A549 (cell line): Measurements from ENCODE around the gene INPP5A. TPM values are rescaled to one million over a fixed set of nuclear protein-coding genes. Genes with fewer than 3 reads are reported as not detected.
"Not testable (repeated sequence)": the region's sequence is repeated elsewhere in the genome, so short reads cannot be mapped to it uniquely, and the experiment has no call there.

ENCODE experiments used
- ATAC-seq, 2 experiments: fragments of 200-7000 bp in 1 of 2; fragments of >200 bp in 1 of 2; cut with Nextera tagmentation in 1 of 2; cut with Tn5 transposase in 1 of 2; 3 replicates each; pipeline versions ENCODE4 v1.8.0 to v1.9.1; 2018 to 2020; ENCODE audit warnings: mild to moderate bottlenecking in 1 of 2, moderate library complexity in 1 of 2
- CTCF ChIA-PET: fragments of 300-600 bp; sonication (Branson Sonifier 250); formaldehyde crosslinking; extraction: SDS; loops from one replicate; lab custom pipeline; 2021; ENCODE audit warnings: antibody characterized with exemption, inconsistent platforms; lab: Yijun Ruan, JAX
- POLR2A ChIA-PET: fragments of 350-600 bp; formaldehyde crosslinking; extraction: SDS; loops from one replicate; lab custom pipeline; 2021; ENCODE audit warnings: antibody characterized with exemption, inconsistent platforms; lab: Yijun Ruan, JAX
- DNase-seq, 2 experiments: peaks; one replicate each; pipeline versions ENCODE4 v3.0.0 to v3.0.0-alpha.2; 2011 to 2016; ENCODE audit warnings: low read depth in 1 of 2, low spot score in 1 of 2
- FAIRE-seq: peaks from 2 replicates; lab custom pipeline; 2011; peaks lifted over from hg19 to GRCh38; lab: Jason Lieb, UNC
- H3K27ac ChIP-seq, 2 experiments: fragments of >200 bp; sonication (Bioruptor Twin); formaldehyde crosslinking; 3 replicates each; pipeline ENCODE4 v1.5.1; 2016 to 2017
- H3K4me1 ChIP-seq: fragments of >200 bp; sonication (Bioruptor Twin); formaldehyde crosslinking; 3 replicates; pipeline ENCODE4 v1.6.1; 2016
- H3K4me2 ChIP-seq: fragments of >200 bp; sonication (Bioruptor Twin); formaldehyde crosslinking; 3 replicates; pipeline ENCODE4 v1.6.1; 2016
- H3K4me3 ChIP-seq: fragments of >200 bp; sonication (Bioruptor Twin); formaldehyde crosslinking; 3 replicates; pipeline ENCODE4 v1.5.1; 2016
- H3K9me3 ChIP-seq: fragments of >200 bp; sonication (Bioruptor Twin); formaldehyde crosslinking; 3 replicates; pipeline ENCODE4 v1.6.1; 2016
- ATOH8 ChIP-seq: fragments of 250-450 bp; sonication (Bioruptor Pico); IDR thresholded peaks from 2 replicates; pipeline ENCODE4 v1.5.0; 2020; ENCODE audit warnings: low read depth, mild to moderate bottlenecking, moderate library complexity
- BCL3 ChIP-seq: fragments of >200 bp; sonication (Bioruptor Twin); formaldehyde crosslinking; IDR thresholded peaks from 3 replicates; pipeline ENCODE4 v1.6.1; 2016
- CBX2 ChIP-seq: fragments of 200-600 bp; sonication (generic); IDR thresholded peaks from 2 replicates; pipeline ENCODE4 v1.6.1; 2016; ENCODE audit warnings: low read depth, mild to moderate bottlenecking, borderline replicate concordance
- CBX8 ChIP-seq: fragments of 200-600 bp; sonication (generic); IDR thresholded peaks from 2 replicates; pipeline ENCODE4 v1.6.1; 2016
- CEBPB ChIP-seq, 2 experiments: fragments of >200 bp in 1 of 2; sonication (Bioruptor Twin) in 1 of 2; formaldehyde crosslinking in 1 of 2; IDR thresholded peaks; 2 replicates each; pipeline ENCODE4 v1.6.1; 2012 to 2016
- CHD4 ChIP-seq: fragments of 200-600 bp; sonication (generic); IDR thresholded peaks from 2 replicates; pipeline ENCODE4 v1.6.1; 2016; ENCODE audit warnings: antibody characterized with exemption, mild to moderate bottlenecking, borderline replicate concordance
- EHF ChIP-seq: fragments of 250-450 bp; sonication (Bioruptor Pico); IDR thresholded peaks from 2 replicates; pipeline ENCODE4 v1.5.0; 2020; ENCODE audit warnings: mild to moderate bottlenecking
- EHMT2 ChIP-seq: fragments of 200-600 bp; sonication (generic); IDR thresholded peaks from 2 replicates; pipeline ENCODE4 v1.6.1; 2016; ENCODE audit warnings: antibody characterized with exemption, low read depth, mild to moderate bottlenecking, moderate library complexity
- ELK1 ChIP-seq: fragments of 150-350 bp; IDR thresholded peaks from 2 replicates; pipeline ENCODE4 v1.6.1; 2014; ENCODE audit warnings: low read depth, mild to moderate bottlenecking, low read length
- EP300 ChIP-seq, 2 experiments: fragments of >200 bp; sonication (Bioruptor Twin); formaldehyde crosslinking; IDR thresholded peaks; 2 replicates in 1 of 2; 3 replicates in 1 of 2; pipeline ENCODE4 v1.6.1; 2016 to 2017
- ESRRA ChIP-seq: fragments of 150-350 bp; IDR thresholded peaks from 2 replicates; pipeline ENCODE4 v1.6.1; 2014; ENCODE audit warnings: mild to moderate bottlenecking, low read length, borderline replicate concordance
- FOSB ChIP-seq: fragments of 250-450 bp; sonication (Bioruptor Pico); IDR thresholded peaks from 2 replicates; pipeline ENCODE4 v1.5.0; 2020; ENCODE audit warnings: mild to moderate bottlenecking, moderate library complexity
- HMGXB4 ChIP-seq: fragments of 250-450 bp; sonication (Bioruptor Pico); IDR thresholded peaks from 2 replicates; pipeline ENCODE4 v1.5.0; 2021; ENCODE audit warnings: mild to moderate bottlenecking, moderate library complexity, borderline replicate concordance
- JUNB ChIP-seq: fragments of >200 bp; sonication (Bioruptor Twin); formaldehyde crosslinking; IDR thresholded peaks from 2 replicates; pipeline ENCODE4 v1.6.1; 2016
- KDM5A ChIP-seq: fragments of 200-600 bp; sonication (generic); IDR thresholded peaks from 2 replicates; pipeline ENCODE4 v1.6.1; 2016; ENCODE audit warnings: antibody characterized with exemption, mild to moderate bottlenecking
- MAX ChIP-seq: IDR thresholded peaks from 2 replicates; pipeline ENCODE4 v1.6.1; 2012
- MAZ ChIP-seq: fragments of 150-350 bp; IDR thresholded peaks from 2 replicates; pipeline ENCODE4 v1.6.1; 2014; ENCODE audit warnings: antibody characterized with exemption, low read depth, low read length, borderline replicate concordance
- NFE2L2 ChIP-seq: fragments of 150-350 bp; conservative IDR thresholded peaks from 2 replicates; pipeline ENCODE4 v1.6.1; 2014; ENCODE audit warnings: low read length
- PBX3 ChIP-seq: IDR thresholded peaks from 2 replicates; pipeline ENCODE4 v1.6.1; 2012
- RFX5 ChIP-seq: fragments of 450-650 bp; IDR thresholded peaks from 2 replicates; pipeline ENCODE4 v1.7.1; 2014; ENCODE audit warnings: antibody characterized with exemption, mild to moderate bottlenecking, moderate library complexity
- SREBF2 ChIP-seq: fragments of 450-650 bp; IDR thresholded peaks from 2 replicates; pipeline ENCODE4 v1.6.1; 2014; ENCODE audit warnings: mild to moderate bottlenecking, moderate library complexity
- TFCP2L1 ChIP-seq: fragments of 250-450 bp; sonication (Bioruptor Pico); IDR thresholded peaks from 2 replicates; pipeline ENCODE4 v1.5.0; 2021; ENCODE audit warnings: mild to moderate bottlenecking
- ZNF302 ChIP-seq: fragments of 250-450 bp; sonication (Bioruptor Pico); IDR thresholded peaks from 2 replicates; pipeline ENCODE4 v1.9.0; 2021; ENCODE audit warnings: inconsistent platforms, mild to moderate bottlenecking, moderate library complexity
- WGBS: methylation state at CpG from one replicate; pipeline ENCODE4 v1.1.6; 2017; ENCODE audit errors: missing lambda C conversion rate; 5-methylcytosine and 5-hydroxymethylcytosine counted together
- polyA plus RNA-seq, 4 experiments: library from polyadenylated mRNA; depleted of rRNA in 3 of 4; stranded (reverse); fragments of >200 nt; fragmentation: RNase III in 1 of 4; extraction: RNeasy Plus Mini Kit Qiagen cat#74134 plus additional on column Dnase treatment in 1 of 4; gene quantifications; 2 replicates in 3 of 4; 3 replicates in 1 of 4; pipeline ENCODE4 v1.2.3, GENCODE V29; 2011 to 2017

INPP5A gene
- polyA plus RNA-seq, 2 of the 4 experiments (the other 2 are of a cell fraction) = 13.7 to 15.1 TPM

GRCh38 chr10:132679640-132680039 lies 142.1 kb downstream of the INPP5A start:
- peaks cover 5% of the 10 kb centered on the region for H3K4me1 ChIP-seq
- ChIA-PET CTCF (interaction anchor here (2.5 kb wide), 1 partner anchor 25 kb away, joined by 13 read pairs; no protein-coding TSS in a partner anchor), POLR2A (no interaction called here)
- DNase-seq (no peak), FAIRE-seq (no peak), ATAC-seq (no peak)
- H3K27ac ChIP-seq = no peak overlapping the region
- no peaks in the 10 kb centered on the region for H3K9me3 ChIP-seq
- TF ChIP-seq CEBPB (IDR thresholded peaks at IDR 0.05) = no peak
- TF ChIP-seq CBX8 = no peak
- no peak for TF ChIP-seq FOSB (CRISPR knock-in tag)
- TF ChIP-seq JUNB = no peak
- TF ChIP-seq NFE2L2 = no peak
- TF ChIP-seq EP300 (IDR thresholded peaks at IDR 0.05) = no peak
- no peak for TF ChIP-seq EHMT2
- TF ChIP-seq ESRRA = no peak
- TF ChIP-seq HMGXB4 (CRISPR knock-in tag) = no peak
- no peak for TF ChIP-seq BCL3
- no peak overlapping the region for H3K4me3 ChIP-seq
- H3K4me2 ChIP-seq = no peak overlapping the region
- 92% methylated on average over 3 of the region's 3 CpGs for whole genome bisulfite sequencing

GRCh38 chr10:132680741-132681140 lies 143.2 kb downstream of the INPP5A start:
- POLR2A ChIA-PET, FAIRE-seq, DNase-seq, H3K4me2 ChIP-seq, H3K27ac ChIP-seq, H3K4me3 ChIP-seq, H3K9me3 ChIP-seq, ATAC-seq, CTCF ChIA-PET: not testable (repeated sequence)
- WGBS = no CpG with 5 or more reads among the region's 28 CpGs
- H3K4me1 ChIP-seq = peaks cover 13% of the 10 kb centered on the region

GRCh38 chr10:132681858-132682755 lies 144.5 kb downstream of the INPP5A start:
- Histone ChIP-seq H3K27ac (no peak overlapping the region), H3K4me2 (no peak overlapping the region), H3K4me3 (no peak overlapping the region), H3K9me3 (no peaks in the 10 kb centered on the region), H3K4me1 (peaks cover 13% of the 10 kb centered on the region)
- FAIRE-seq (no peak), DNase-seq (no peak), ATAC-seq (no peak)
- 86% methylated on average over 25 of the region's 25 CpGs for WGBS
- CTCF ChIA-PET = no interaction called here
- POLR2A ChIA-PET = no interaction called here
- TF ChIP-seq ATOH8 (CRISPR knock-in tag) = no peak
- no peak for TF ChIP-seq SREBF2
- TF ChIP-seq KDM5A = no peak
- no peak for TF ChIP-seq EHF
- no peak for TF ChIP-seq MAZ
- TF ChIP-seq JUNB = no peak
- TF ChIP-seq PBX3 = no peak
- no peak for TF ChIP-seq RFX5
- TF ChIP-seq CHD4 = no peak
- TF ChIP-seq ELK1 = no peak
- TF ChIP-seq TFCP2L1 (CRISPR knock-in tag) = no peak
- no peak for TF ChIP-seq CBX2
- TF ChIP-seq MAX = no peak
- no peak for TF ChIP-seq ZNF302 (CRISPR knock-in tag)
